HEK293T (cell line): ENCODE data around the gene OR4F15.
"Not testable (repeated sequence)": the region's sequence is repeated elsewhere in the genome, so short reads cannot be mapped to it uniquely, and the experiment has no call there.

ENCODE experiments used
- CTCF ChIA-PET: fragments of 350-600 bp; formaldehyde crosslinking; extraction: SDS; loops from one replicate; lab custom pipeline; 2021; ENCODE audit warnings: antibody characterized with exemption, inconsistent platforms; lab: Yijun Ruan, JAX
- POLR2A ChIA-PET: fragments of 350-600 bp; formaldehyde crosslinking; extraction: SDS; loops from one replicate; lab custom pipeline; 2020; ENCODE audit warnings: antibody characterized with exemption, inconsistent platforms; lab: Yijun Ruan, JAX
- DNase-seq: peaks from one replicate; pipeline ENCODE4 v3.0.0; 2012; ENCODE audit warnings: mixed read lengths; ENCODE audit errors: extremely low spot score
- ARNT ChIP-seq: fragments of 450-650 bp; IDR thresholded peaks from 2 replicates; pipeline ENCODE4 v1.6.1; 2017; ENCODE audit warnings: mild to moderate bottlenecking
- BHLHE40 ChIP-seq: fragments of 450-650 bp; IDR thresholded peaks from 2 replicates; pipeline ENCODE4 v1.6.1; 2016; ENCODE audit warnings: mild to moderate bottlenecking, moderate library complexity, borderline replicate concordance
- CTBP1 ChIP-seq: fragments of 450-650 bp; IDR thresholded peaks from 2 replicates; pipeline ENCODE4 v1.6.1; 2016; ENCODE audit warnings: borderline replicate concordance
- ELF4 ChIP-seq: fragments of 450-650 bp; IDR thresholded peaks from 2 replicates; pipeline ENCODE4 v1.6.1; 2017; ENCODE audit warnings: antibody characterized with exemption
- FOXA1 ChIP-seq: fragments of 450-650 bp; IDR thresholded peaks from 2 replicates; pipeline ENCODE4 v1.6.1; 2016; ENCODE audit warnings: mild to moderate bottlenecking
- FOXK2 ChIP-seq: fragments of 450-650 bp; IDR thresholded peaks from 2 replicates; pipeline ENCODE4 v1.6.1; 2016; ENCODE audit warnings: mild to moderate bottlenecking
- FOXM1 ChIP-seq: fragments of 450-650 bp; IDR thresholded peaks from 2 replicates; pipeline ENCODE4 v1.6.1; 2017; ENCODE audit warnings: mild to moderate bottlenecking, borderline replicate concordance
- HDGF ChIP-seq: fragments of 450-650 bp; IDR thresholded peaks from 2 replicates; pipeline ENCODE4 v1.6.1; 2017; ENCODE audit warnings: antibody characterized with exemption, borderline replicate concordance
- L3MBTL2 ChIP-seq: fragments of 450-650 bp; conservative IDR thresholded peaks from 2 replicates; pipeline ENCODE4 v1.6.1; 2016; ENCODE audit warnings: mild to moderate bottlenecking
- LEF1 ChIP-seq: fragments of 450-650 bp; IDR thresholded peaks from 2 replicates; pipeline ENCODE4 v1.6.1; 2017; ENCODE audit warnings: mild to moderate bottlenecking, borderline replicate concordance
- NFRKB ChIP-seq: fragments of 450-650 bp; IDR thresholded peaks from 2 replicates; pipeline ENCODE4 v1.6.1; 2016; ENCODE audit warnings: mild to moderate bottlenecking, moderate library complexity
- SP1 ChIP-seq: fragments of 450-650 bp; IDR thresholded peaks from 2 replicates; pipeline ENCODE4 v1.6.1; 2017
- SUZ12 ChIP-seq: fragments of 450-650 bp; IDR thresholded peaks from 2 replicates; pipeline ENCODE4 v1.6.1; 2016; ENCODE audit warnings: mild to moderate bottlenecking
- TARDBP ChIP-seq: fragments of 450-650 bp; IDR thresholded peaks from 2 replicates; pipeline ENCODE4 v1.6.1; 2016
- ZNF384 ChIP-seq: fragments of 450-650 bp; IDR thresholded peaks from 2 replicates; pipeline ENCODE4 v1.6.1; 2016
- TF ChIP-seq, protein P1 (sequence below): fragments of 450-650 bp; IDR thresholded peaks from 2 replicates; pipeline ENCODE4 v1.6.1; 2016

OR4F15 gene, protein sequence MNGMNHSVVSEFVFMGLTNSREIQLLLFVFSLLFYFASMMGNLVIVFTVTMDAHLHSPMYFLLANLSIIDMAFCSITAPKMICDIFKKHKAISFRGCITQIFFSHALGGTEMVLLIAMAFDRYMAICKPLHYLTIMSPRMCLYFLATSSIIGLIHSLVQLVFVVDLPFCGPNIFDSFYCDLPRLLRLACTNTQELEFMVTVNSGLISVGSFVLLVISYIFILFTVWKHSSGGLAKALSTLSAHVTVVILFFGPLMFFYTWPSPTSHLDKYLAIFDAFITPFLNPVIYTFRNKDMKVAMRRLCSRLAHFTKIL

DNA sequence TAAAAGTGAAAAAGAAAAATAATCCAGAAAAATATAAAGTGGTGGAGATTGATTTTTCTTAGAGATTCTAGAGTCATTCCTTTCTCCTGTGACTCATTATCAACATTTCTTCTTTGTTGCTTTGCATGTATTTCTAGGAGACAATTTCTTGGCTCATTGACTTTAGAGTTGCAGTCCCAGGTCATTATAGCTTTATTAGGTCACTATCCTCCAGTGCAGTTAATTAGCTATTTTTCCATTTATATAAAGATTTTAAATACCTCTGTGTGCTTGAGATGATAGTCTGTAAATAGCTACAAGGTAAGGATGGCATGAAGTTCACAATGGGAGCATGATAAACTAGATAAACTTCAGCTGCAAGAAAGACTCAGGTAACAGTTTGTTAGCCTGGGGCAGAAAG lies at the start of gene OR4F15:
OR4F15 (plus strand) TSS at position 301 of the 400 bp plus-strand sequence. CDS start 5,985 bp downstream, outside the sequence.
- DNase-seq: no peak
- TF ChIP-seq ELF4 (no peak), ZNF384 (no peak), LEF1 (no peak)
- CTCF ChIA-PET: no interaction called here
- POLR2A ChIA-PET: no interaction called here

DNA sequence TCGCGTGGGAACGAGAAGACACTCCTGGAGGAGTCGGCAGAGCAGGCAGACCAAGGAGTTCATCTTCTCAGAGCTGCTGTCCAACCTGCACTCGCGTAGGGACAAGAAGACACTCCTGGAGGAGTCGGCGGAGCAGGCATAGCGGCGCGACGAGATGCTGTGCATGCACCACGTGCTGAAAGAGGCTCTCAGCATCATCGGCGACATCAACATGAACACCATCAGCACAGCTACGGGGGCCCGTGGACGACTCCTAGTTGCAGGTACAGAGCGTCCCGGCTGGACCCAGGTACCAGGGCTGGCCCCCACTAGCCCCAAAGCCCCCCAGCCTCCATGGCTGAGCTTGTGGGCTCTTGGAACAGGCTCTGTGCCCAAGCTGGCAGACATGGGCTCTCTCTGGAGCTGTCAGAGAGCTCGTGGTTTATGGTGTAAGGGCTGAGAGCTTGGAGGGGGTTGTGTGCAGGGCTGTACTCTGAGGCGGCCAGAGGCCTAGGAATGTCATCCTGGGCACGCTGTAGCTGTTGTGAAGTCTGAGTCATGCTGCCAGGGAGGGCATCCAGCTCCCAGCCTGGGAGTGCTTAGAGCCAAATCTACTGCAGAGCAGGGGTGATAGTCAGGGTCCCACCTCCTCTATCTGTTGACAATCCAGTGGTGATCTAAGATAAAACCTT lies 47.2 kb upstream of the OR4F15 start:
- DNase-seq, POLR2A ChIA-PET, CTCF ChIA-PET: not testable (repeated sequence)

DNA sequence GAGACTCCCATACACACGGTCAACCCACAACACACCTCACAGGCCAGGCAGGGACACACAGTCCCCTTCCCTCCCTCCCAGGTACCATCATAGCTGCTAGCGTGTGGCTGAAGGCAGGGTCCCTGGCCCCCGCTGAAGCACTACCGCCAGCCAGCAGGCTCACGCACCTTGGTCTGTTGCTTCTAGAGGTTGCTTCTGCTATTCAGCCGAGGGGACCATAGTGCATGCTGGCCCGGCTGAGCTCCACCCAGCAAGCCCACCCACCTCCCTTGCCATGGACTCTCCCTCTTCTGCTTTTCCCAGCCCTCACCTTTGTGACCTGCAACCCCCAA lies 46.7 kb upstream of the OR4F15 start:
- DNase-seq, POLR2A ChIA-PET, CTCF ChIA-PET: not testable (repeated sequence)

DNA sequence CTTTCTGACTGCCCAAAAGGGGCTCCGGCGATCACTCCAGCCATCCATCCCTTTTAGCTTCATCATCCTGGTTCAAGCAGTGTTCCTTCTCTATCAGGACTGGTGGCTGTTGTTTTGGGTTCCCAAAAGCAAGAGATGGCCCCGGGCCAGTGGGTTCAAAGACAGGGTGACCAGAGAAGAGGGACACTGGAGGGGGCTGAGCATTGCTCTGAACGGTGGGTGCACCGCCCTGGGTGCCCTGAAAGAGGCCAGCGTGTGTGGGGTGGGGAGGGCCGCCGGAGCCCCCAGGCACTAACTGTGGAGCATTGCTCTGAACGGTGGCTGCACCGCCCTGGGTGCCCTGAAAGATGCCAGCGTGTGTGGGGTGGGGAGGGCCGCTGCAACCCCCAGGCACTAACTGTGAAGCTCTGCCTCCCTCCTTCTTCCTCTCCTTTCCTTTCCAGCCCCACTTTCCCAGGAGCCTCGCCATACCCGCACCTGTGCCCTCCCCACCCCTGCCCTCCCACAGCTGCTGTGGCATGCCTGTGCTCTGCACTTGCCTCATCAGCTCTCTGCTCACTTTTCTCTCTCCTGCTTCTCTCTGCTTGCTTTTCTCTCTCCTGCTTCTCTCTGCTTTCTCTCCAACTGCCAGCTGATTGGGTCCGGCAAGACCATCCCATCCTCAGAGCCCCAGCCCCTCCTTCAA lies 46.1 kb upstream of the OR4F15 start:
- POLR2A ChIA-PET: no interaction called here
- DNase-seq: no peak
- CTCF ChIA-PET: interaction anchor here (0.6 to 1.3 kb wide), 3 partner anchors 255 to 1842 kb away, joined by 3 read pairs; no protein-coding TSS in a partner anchor
- TF ChIP-seq CTBP1: no peak
- no peak for TF ChIP-seq FOXM1
- TF ChIP-seq NFRKB: no peak
- TF ChIP-seq FOXA1: no peak
- no peak for TF ChIP-seq SP1
- TF ChIP-seq, protein P1, sequence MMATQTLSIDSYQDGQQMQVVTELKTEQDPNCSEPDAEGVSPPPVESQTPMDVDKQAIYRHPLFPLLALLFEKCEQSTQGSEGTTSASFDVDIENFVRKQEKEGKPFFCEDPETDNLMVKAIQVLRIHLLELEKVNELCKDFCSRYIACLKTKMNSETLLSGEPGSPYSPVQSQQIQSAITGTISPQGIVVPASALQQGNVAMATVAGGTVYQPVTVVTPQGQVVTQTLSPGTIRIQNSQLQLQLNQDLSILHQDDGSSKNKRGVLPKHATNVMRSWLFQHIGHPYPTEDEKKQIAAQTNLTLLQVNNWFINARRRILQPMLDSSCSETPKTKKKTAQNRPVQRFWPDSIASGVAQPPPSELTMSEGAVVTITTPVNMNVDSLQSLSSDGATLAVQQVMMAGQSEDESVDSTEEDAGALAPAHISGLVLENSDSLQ: no peak
- TF ChIP-seq BHLHE40: no peak
- no peak for TF ChIP-seq TARDBP
- TF ChIP-seq FOXK2: no peak
- TF ChIP-seq ARNT: no peak
- TF ChIP-seq HDGF: no peak
- TF ChIP-seq ELF4: no peak
- no peak for TF ChIP-seq LEF1
- TF ChIP-seq ZNF384: no peak
- no peak for TF ChIP-seq L3MBTL2
- no peak for TF ChIP-seq SUZ12

DNA sequence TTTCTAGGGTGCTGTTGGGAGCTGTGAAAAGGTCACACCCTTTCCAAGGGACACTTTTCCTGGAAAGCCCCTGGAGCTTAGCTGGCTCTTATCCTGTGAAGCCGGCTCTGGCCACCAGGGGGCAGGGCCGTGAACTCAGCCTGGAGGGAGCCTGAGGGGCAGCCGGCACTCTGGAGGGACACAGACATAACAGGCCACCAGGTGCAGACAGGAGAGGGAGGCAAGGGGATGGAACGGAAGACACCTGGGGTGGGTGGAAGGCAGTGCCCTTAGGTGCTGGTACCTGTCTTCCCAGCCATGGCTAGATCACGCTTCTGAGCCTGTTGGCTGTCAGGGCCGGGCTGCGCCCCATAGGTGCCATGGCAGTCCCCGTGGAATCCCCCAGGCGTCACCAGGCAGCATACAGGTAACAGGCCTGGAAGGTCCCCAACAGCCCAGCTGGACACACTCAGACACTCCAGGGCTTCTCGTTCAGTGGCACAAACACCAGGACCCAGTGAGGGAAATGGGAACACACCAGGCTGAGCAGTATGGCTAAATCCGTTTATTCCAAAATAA lies 44.8 kb upstream of the OR4F15 start:
- DNase-seq, POLR2A ChIA-PET: not testable (repeated sequence)
- CTCF ChIA-PET: interaction anchor here (0.6 to 1.3 kb wide), 2 partner anchors 72 to 280 kb away, joined by 3 read pairs; no protein-coding TSS in a partner anchor

DNA sequence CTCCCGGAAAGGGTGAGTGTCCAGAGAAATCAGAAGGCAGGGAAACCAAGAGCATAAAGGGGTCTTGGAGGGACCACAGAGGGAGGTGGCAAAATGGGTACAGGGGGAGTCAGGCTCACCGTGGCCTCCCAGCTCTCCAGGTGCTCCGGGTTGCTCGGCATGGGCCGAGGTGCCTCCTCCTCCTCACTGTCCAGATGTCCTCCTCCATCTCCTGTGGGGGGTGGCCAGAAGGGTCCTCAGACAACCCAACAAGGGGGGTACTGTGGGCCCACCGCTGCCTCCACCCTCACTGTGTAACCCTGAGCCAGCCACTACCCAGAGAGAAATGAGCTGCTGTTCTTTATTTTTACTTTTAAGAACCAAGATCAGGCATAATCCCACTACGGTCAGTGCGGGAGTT lies 39.1 kb upstream of the OR4F15 start:
- ChIA-PET CTCF (interaction anchor here (0.6 to 1.8 kb wide), 3 partner anchors 135 to 286 kb away, joined by 3 to 11 read pairs (median 5); no protein-coding TSS in a partner anchor), POLR2A (interaction anchor here (3.5 kb wide), 1 partner anchor 285 kb away, joined by 35 read pairs; no protein-coding TSS in a partner anchor)
- no peak for DNase-seq
- TF ChIP-seq SP1 (no peak), BHLHE40 (no peak), L3MBTL2 (no peak), CTBP1 (no peak), FOXM1 (no peak), FOXK2 (no peak), LEF1 (no peak), TARDBP (no peak), HDGF (no peak), ELF4 (no peak), ZNF384 (no peak), ARNT (no peak), SUZ12 (no peak), FOXA1 (no peak), NFRKB (no peak)
- TF ChIP-seq, protein P1: no peak

DNA sequence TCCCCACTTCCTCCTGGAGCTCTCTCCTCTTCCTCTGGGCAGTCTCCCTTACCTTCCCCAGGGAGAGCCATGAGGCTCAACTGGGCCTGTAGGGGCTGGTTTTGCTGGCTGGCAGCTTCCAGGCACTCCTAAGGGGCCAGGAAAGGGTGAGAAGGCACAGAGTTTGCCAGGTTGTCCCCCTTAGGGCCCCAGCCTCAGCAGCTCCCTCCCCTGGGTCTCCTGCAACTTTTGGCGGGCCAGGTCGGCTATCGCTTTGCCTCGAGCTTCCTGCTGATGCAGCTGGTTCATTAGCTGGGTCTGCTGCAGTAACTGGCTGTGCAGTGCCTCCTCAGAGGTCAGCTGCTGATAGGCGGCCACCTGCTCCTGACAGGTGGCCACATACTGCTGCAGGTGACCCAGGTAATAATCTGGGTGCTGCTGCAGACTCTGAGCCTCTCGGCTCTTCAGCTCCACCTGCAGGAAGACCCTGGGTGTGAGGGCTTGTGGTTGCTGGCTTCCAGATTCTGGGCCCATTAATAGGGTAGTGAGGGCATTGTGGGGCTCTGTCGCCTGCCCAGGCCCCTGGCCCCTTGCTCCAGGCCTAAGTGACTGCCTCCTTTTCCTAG lies 38.4 kb upstream of the OR4F15 start:
- peak; percentile 15 for DNase-seq
- TF ChIP-seq CTBP1 (no peak), ARNT (no peak), TARDBP (no peak), ELF4 (no peak), ZNF384 (no peak), HDGF (no peak), NFRKB (no peak), L3MBTL2 (no peak), FOXK2 (no peak), BHLHE40 (no peak), FOXM1 (no peak), LEF1 (no peak), SUZ12 (no peak)
- TF ChIP-seq, protein P1: no peak
- ChIA-PET CTCF (interaction anchor here (0.6 to 1.8 kb wide), 4 partner anchors 12 to 287 kb away, joined by 3 to 11 read pairs (median 4); no protein-coding TSS in a partner anchor), POLR2A (interaction anchor here (3.5 kb wide), 1 partner anchor 286 kb away, joined by 35 read pairs; no protein-coding TSS in a partner anchor)
